Psoas muscle (tissue), 8 donors: ENCODE measurements around the gene TSPAN9. TPM values are rescaled to one million over a fixed set of nuclear protein-coding genes. Genes with fewer than 3 reads are reported as not detected.

Experiments used
- ATAC-seq, 4 donors: fragments of 200-7000 bp; cut with Tn5 transposase; one replicate each; pipeline ENCODE4 v1.9.1; 2020; ENCODE audit warnings: moderate library complexity in 3 of 4, mild to moderate bottlenecking in 2 of 4
- DNase-seq, 2 donors: peaks; one replicate each; pipeline ENCODE4 v3.0.0-alpha.2; 2020
- H3K27ac ChIP-seq: fragments of 200-600 bp; one replicate; pipeline ENCODE4 v1.8.0; 2022
- H3K27me3 ChIP-seq, 3 donors: fragments of 200-600 bp in 1 of 3; one replicate each; pipeline versions ENCODE4 v1.6.1 to v1.8.0; 2013 to 2022; ENCODE audit warnings: low read length in 2 of 3, mild to moderate bottlenecking in 2 of 3, moderate library complexity in 1 of 3; ENCODE audit not compliant: insufficient read depth in 3 of 3
- H3K36me3 ChIP-seq, 2 donors: fragments of 200-600 bp in 1 of 2; one replicate each; pipeline versions ENCODE4 v1.6.1 to v1.8.0; 2013 to 2022; ENCODE audit warnings: low read depth in 1 of 2, mild to moderate bottlenecking in 1 of 2, moderate library complexity in 1 of 2; ENCODE audit not compliant: insufficient read depth in 1 of 2
- H3K4me1 ChIP-seq: fragments of 200-600 bp; one replicate; pipeline ENCODE4 v1.8.0; 2022
- H3K4me3 ChIP-seq: fragments of 200-600 bp; one replicate; pipeline ENCODE4 v1.8.0; 2022; ENCODE audit warnings: mild to moderate bottlenecking
- H3K9me3 ChIP-seq: fragments of 200-600 bp; one replicate; pipeline ENCODE4 v1.8.0; 2022
- CTCF ChIP-seq: fragments of 200-600 bp; IDR thresholded peaks from one replicate; pipeline ENCODE4 v1.8.0; 2022; ENCODE audit warnings: antibody characterized with exemption
- WGBS, 3 donors: extraction: QIAGEN DNeasy Blood & Tissue Kit; methylation state at CpG; one replicate each; pipeline versions ENCODE4 v1.1.6 to v1.1.7; 2013; 5-methylcytosine and 5-hydroxymethylcytosine counted together
- intact Hi-C, 2 donors: fragments of 100-400 bp; cut with DNase I; formaldehyde crosslinking; loops; one replicate each; pipeline versions ENCODE4 v1.11.0 to v1.14.2; 2022
- polyA plus RNA-seq, 3 donors: library from polyadenylated mRNA; stranded (reverse); fragments of 200-250 nt; gene quantifications; one replicate each; pipeline ENCODE4 v1.2.3, GENCODE V29; 2013
- total RNA-seq, 4 donors: library from RNA; stranded (reverse); fragmentation: NEBNext Ultra II Directional in 2 of 4; extraction: Animal tissue kit (Norgen Biotek cat#: 25700) in 2 of 4; gene quantifications; one replicate each; pipeline versions ENCODE4 v1.2.1 to v1.2.4, GENCODE V29; 2021 to 2023
- donor health status: healthy with polysubstance abuse.
- donor health status: DM: no; HTN: no; CAD: no; lungs with moderate emphysema.
- donor health status: Bipolar disorder and iron deficiency.
- donor health status: healthy.
- donor health status: DM: yes; HTN: yes; CAD: no.
- donor health status: DM: no; HTN: no; CAD: no.
- donor health status: DM: no; HTN: no; CAD: no.
- donor health status: DM: yes; HTN: yes; CAD: no.

Gene TSPAN9
- total and polyA plus RNA-seq, 7 donors = 6.4 to 28.0 (median 11.6) TPM

GRCh38 chr12:3120701-3121100, 43.5 kb downstream of the TSPAN9 start:
- Histone ChIP-seq H3K4me1 (peaks cover 48% of the 10 kb centered on the region), H3K27ac (peak overlapping the region; percentile 24), H3K9me3 (peaks cover 3% of the 10 kb centered on the region), H3K4me3 (no peak overlapping the region), H3K27me3 (no peaks in the 10 kb centered on the region), H3K36me3 (no peaks in the 10 kb centered on the region)
- no peak for ATAC-seq
- intact Hi-C loops = no loop called here
- WGBS, 3 donors = 92 to 96% (median 93%) methylated on average over 5 of the region's 5 CpGs
- TF ChIP-seq CTCF = no peak
- DNase-seq = no peak

- H3K36me3 ChIP-seq = no peaks in the 10 kb centered on the region
- peaks cover 3% of the 10 kb centered on the region for H3K9me3 ChIP-seq
- peak overlapping the region; percentile 64 for H3K27ac ChIP-seq
- DNase-seq (peak; percentile 74 to 87), ATAC-seq (peak; percentile 87 to 93 (median 90))
- H3K4me1 ChIP-seq = peaks cover 44% of the 10 kb centered on the region
- WGBS, 3 donors = 25 to 30% (median 28%) methylated on average over 13 of the region's 13 CpGs
- peak overlapping the region; percentile 11 for H3K4me3 ChIP-seq
- H3K27me3 ChIP-seq = no peaks in the 10 kb centered on the region
- no peak for TF ChIP-seq CTCF
- intact Hi-C loops = loop anchor here in 1 of 2 donors (2.0 kb wide), 1 partner anchor 46 kb away; the partner anchor contains the start of gene TSPAN9
These were observed 45.9 kb downstream of the TSPAN9 start for GRCh38 chr12:3122841-3123678.

DNA sequence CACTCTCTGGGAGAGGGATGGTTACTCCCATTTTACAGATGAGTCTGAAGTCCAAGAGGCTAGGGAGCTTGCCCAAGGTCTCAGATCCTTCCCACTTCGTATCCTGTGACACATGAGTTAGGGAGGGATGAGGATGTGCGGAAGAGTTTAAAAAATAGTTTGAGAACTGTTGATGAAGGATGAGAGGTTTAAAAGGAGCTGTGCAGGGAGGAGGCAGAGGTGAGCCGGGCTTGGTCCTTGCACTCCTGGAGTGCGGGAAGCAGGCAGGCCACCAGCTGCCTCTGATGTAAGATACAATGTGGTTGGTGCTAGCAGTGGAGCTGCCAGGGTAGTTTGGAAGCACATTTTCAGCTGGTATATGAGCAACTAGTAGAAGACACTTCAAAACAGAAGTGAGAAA, 46.5 kb downstream of the TSPAN9 start:
- DNase-seq (no peak), ATAC-seq (peak in 2 of 4 donors; percentile 7 to 13)
- H3K36me3 ChIP-seq = no peaks in the 10 kb centered on the region
- H3K9me3 ChIP-seq = peaks cover 3% of the 10 kb centered on the region
- peaks cover 44% of the 10 kb centered on the region for H3K4me1 ChIP-seq
- WGBS, 3 donors = 24 to 40% (median 31%) methylated on average over 4 of the region's 4 CpGs
- no peaks in the 10 kb centered on the region for H3K27me3 ChIP-seq
- H3K4me3 ChIP-seq = peak overlapping the region; percentile 11
- TF ChIP-seq CTCF = no peak
- intact Hi-C loops = loop anchor here in 1 of 2 donors (2.0 kb wide), 1 partner anchor 47 kb away; the partner anchor contains the start of gene TSPAN9
- H3K27ac ChIP-seq = peak overlapping the region; percentile 64

GRCh38 chr12:3124917-3125316, 47.7 kb downstream of the TSPAN9 start:
- H3K9me3 ChIP-seq = peaks cover 3% of the 10 kb centered on the region
- no peaks in the 10 kb centered on the region for H3K36me3 ChIP-seq
- intact Hi-C loops = no loop called here
- no peaks in the 10 kb centered on the region for H3K27me3 ChIP-seq
- DNase-seq (no peak), ATAC-seq (no peak)
- no peak for TF ChIP-seq CTCF
- no peak overlapping the region for H3K4me3 ChIP-seq
- H3K4me1 ChIP-seq = peaks cover 41% of the 10 kb centered on the region
- 92 to 97% (median 96%) methylated on average over 1 of the region's 1 CpG for WGBS, 3 donors
- H3K27ac ChIP-seq = no peak overlapping the region
